ENCODE data around the gene SLC6A6.
"Not testable (repeated sequence)": the region's sequence is repeated elsewhere in the genome, so short reads cannot be mapped to it uniquely, and the experiment has no call there.

SLC6A6 gene

DNA sequence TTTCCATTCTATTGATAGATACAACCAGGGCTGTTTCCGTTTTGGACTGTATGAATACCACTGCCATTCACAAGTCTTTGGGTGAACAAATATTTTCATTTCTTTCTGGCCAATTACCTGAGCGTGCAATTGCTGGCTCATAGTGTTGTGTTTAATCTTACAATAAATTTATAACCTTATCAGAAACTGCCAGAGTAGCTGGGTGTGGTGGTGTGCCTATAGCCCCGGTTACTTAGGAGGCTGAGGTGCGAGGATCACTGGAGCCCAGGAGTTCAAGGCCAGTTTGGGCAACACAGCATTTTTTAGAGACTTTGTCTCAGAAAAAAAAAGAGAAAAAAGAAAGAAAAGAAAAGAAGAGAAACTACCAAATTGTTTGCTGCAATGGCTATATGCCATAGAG lies 5.4 kb upstream of the SLC6A6 start:
- DNase-seq (no peak), ATAC-seq (replicated peaks) (no peak)
- peak overlapping the region; percentile 3 to 78 for H3K27ac Mint-ChIP-seq
- peak overlapping the region in 1 of 2 donors; percentile 2 for H3K4me3 Mint-ChIP-seq
- H3K27me3 Mint-ChIP-seq: no peaks in the 10 kb centered on the region
- peaks cover 16 to 17% of the 10 kb centered on the region in 2 donors for H3K4me1 Mint-ChIP-seq (ENCODE audit: low read depth in 2 of 2)
- H3K9me3 Mint-ChIP-seq: no peaks in the 10 kb centered on the region
- peaks cover 6% of the 10 kb centered on the region for H3K36me3 Mint-ChIP-seq (ENCODE audit: insufficient read depth)

- Mint-ChIP-seq H3K27me3 (no peaks in the 10 kb centered on the region), H3K9me3 (no peaks in the 10 kb centered on the region), H3K27ac (peak overlapping the region; percentile 3 to 78), H3K4me1 (ENCODE audit: low read depth in 2 of 2) (peaks cover 16 to 17% of the 10 kb centered on the region in 2 donors), H3K36me3 (ENCODE audit: insufficient read depth) (peaks cover 11% of the 10 kb centered on the region), H3K4me3 (peak overlapping the region; percentile 2 to 36)
- DNase-seq (no peak), ATAC-seq (replicated peaks) (no peak)
Observed at GRCh38 chr3:14397531-14397930, 4.9 kb upstream of the SLC6A6 start.

GRCh38 chr3:14397940-14398796 lies 4.2 kb upstream of the SLC6A6 start:
- ATAC-seq (replicated peaks): no peak
- H3K27me3 Mint-ChIP-seq: no peaks in the 10 kb centered on the region
- H3K36me3 Mint-ChIP-seq (ENCODE audit: insufficient read depth): peaks cover 18% of the 10 kb centered on the region
- H3K4me1 Mint-ChIP-seq (ENCODE audit: low read depth in 2 of 2): peaks cover 19 to 21% of the 10 kb centered on the region in 2 donors
- H3K9me3 Mint-ChIP-seq: no peaks in the 10 kb centered on the region
- peak overlapping the region; percentile 8 to 78 for H3K27ac Mint-ChIP-seq
- H3K4me3 Mint-ChIP-seq: peak overlapping the region in 1 of 2 donors; percentile 36
- DNase-seq: no peak

DNA sequence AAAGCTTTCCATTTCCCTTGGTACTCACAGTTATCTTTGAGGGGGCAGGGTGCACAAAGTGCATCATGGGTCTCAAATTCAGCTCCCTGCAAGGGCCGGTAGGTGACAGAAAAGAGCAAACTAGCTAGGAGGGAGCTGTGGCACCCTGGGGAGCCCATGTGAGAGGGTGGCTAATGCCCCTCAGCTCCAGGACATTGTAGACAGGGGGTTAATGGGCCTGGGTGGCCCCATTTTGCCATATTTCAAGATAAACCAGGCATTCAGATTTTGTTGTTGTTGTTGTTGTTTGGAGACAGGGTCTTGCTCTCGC lies 3.7 kb upstream of the SLC6A6 start:
- peaks cover 22% of the 10 kb centered on the region for H3K36me3 Mint-ChIP-seq (ENCODE audit: insufficient read depth)
- H3K27me3 Mint-ChIP-seq: no peaks in the 10 kb centered on the region
- H3K27ac Mint-ChIP-seq: peak overlapping the region; percentile 8 to 73
- H3K9me3 Mint-ChIP-seq: no peaks in the 10 kb centered on the region
- no peak overlapping the region for H3K4me3 Mint-ChIP-seq
- ATAC-seq (replicated peaks): no peak
- no peak for DNase-seq
- H3K4me1 Mint-ChIP-seq (ENCODE audit: low read depth in 2 of 2): peaks cover 21 to 23% of the 10 kb centered on the region in 2 donors

DNA sequence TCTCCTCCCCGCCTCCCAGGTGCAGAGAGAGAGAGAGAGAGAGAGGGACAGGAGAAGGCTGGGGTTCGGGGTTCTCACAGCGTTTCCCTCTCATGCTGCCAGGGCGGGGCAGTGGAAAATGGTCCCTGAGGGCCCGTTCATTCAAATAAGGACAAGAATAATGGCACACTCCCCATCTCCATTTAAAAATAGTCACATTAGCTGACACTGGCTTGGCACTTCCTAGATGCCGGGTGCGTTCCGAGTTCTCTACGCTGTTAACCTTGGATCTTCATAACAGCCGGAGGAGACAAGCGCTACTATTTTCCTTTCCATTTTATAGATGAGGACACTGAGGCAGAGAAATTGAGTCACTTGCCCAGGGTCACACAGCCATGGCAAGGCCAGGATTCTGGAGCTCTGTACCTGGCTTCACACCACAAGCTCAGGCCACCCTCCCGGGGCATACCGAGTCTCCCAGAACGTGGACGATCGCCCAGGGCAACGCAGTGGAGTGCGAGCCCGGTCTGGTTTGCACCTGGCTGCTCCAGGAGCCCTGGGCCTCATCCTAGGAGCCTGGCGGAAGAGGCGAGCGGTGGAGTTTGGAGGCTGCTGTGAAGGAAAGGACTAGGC lies 608 bp upstream of the SLC6A6 start:
- peaks cover 31% of the 10 kb centered on the region for H3K36me3 Mint-ChIP-seq (ENCODE audit: insufficient read depth)
- peaks cover 47 to 51% of the 10 kb centered on the region in 2 donors for H3K4me1 Mint-ChIP-seq (ENCODE audit: low read depth in 2 of 2)
- ATAC-seq (replicated peaks): no peak
- no peaks in the 10 kb centered on the region for H3K27me3 Mint-ChIP-seq
- no peaks in the 10 kb centered on the region for H3K9me3 Mint-ChIP-seq
- no peak for DNase-seq
- peak overlapping the region; percentile 94 to 96 for H3K27ac Mint-ChIP-seq
- peak overlapping the region; percentile 95 to 96 for H3K4me3 Mint-ChIP-seq

- Mint-ChIP-seq H3K9me3 (no peaks in the 10 kb centered on the region), H3K4me3 (peak overlapping the region; percentile 95 to 96), H3K27me3 (no peaks in the 10 kb centered on the region), H3K36me3 (ENCODE audit: insufficient read depth) (peaks cover 46% of the 10 kb centered on the region), H3K27ac (peak overlapping the region; percentile 94 to 96), H3K4me1 (ENCODE audit: low read depth in 2 of 2) (peaks cover 42 to 47% of the 10 kb centered on the region in 2 donors)
- no peak for ATAC-seq (replicated peaks)
- no peak for DNase-seq
Observed at GRCh38 chr3:14403619-14404155, 1.3 kb downstream of the SLC6A6 start.

GRCh38 chr3:14404186-14404585 lies 1.8 kb downstream of the SLC6A6 start:
- ATAC-seq (replicated peaks) (no peak), DNase-seq (no peak)
- Mint-ChIP-seq H3K27ac (peak overlapping the region; percentile 94 to 96), H3K9me3 (no peaks in the 10 kb centered on the region), H3K27me3 (no peaks in the 10 kb centered on the region), H3K4me1 (ENCODE audit: low read depth in 2 of 2) (peaks cover 42 to 47% of the 10 kb centered on the region in 2 donors), H3K4me3 (peak overlapping the region; percentile 95 to 96), H3K36me3 (ENCODE audit: insufficient read depth) (peaks cover 47% of the 10 kb centered on the region)

GRCh38 chr3:14404631-14405359 lies 2.4 kb downstream of the SLC6A6 start:
- H3K27me3 Mint-ChIP-seq: no peaks in the 10 kb centered on the region
- no peaks in the 10 kb centered on the region for H3K9me3 Mint-ChIP-seq
- peak overlapping the region; percentile 95 to 96 for H3K4me3 Mint-ChIP-seq
- no peak for ATAC-seq (replicated peaks)
- no peak for DNase-seq
- H3K36me3 Mint-ChIP-seq (ENCODE audit: insufficient read depth): peaks cover 47% of the 10 kb centered on the region
- H3K27ac Mint-ChIP-seq: peak overlapping the region in 1 of 2 donors; percentile 96
- peaks cover 45 to 47% of the 10 kb centered on the region in 2 donors for H3K4me1 Mint-ChIP-seq (ENCODE audit: low read depth in 2 of 2)

- ATAC-seq (replicated peaks) (no peak), DNase-seq (no peak)
- no peaks in the 10 kb centered on the region for H3K27me3 Mint-ChIP-seq
- peaks cover 48 to 50% of the 10 kb centered on the region in 2 donors for H3K4me1 Mint-ChIP-seq (ENCODE audit: low read depth in 2 of 2)
- no peaks in the 10 kb centered on the region for H3K9me3 Mint-ChIP-seq
- H3K27ac Mint-ChIP-seq: peak overlapping the region; percentile 64 to 96
- peak overlapping the region; percentile 40 to 95 for H3K4me3 Mint-ChIP-seq
- H3K36me3 Mint-ChIP-seq (ENCODE audit: insufficient read depth): peaks cover 53% of the 10 kb centered on the region
Observed at GRCh38 chr3:14405360-14406238, 3.2 kb downstream of the SLC6A6 start.

DNA sequence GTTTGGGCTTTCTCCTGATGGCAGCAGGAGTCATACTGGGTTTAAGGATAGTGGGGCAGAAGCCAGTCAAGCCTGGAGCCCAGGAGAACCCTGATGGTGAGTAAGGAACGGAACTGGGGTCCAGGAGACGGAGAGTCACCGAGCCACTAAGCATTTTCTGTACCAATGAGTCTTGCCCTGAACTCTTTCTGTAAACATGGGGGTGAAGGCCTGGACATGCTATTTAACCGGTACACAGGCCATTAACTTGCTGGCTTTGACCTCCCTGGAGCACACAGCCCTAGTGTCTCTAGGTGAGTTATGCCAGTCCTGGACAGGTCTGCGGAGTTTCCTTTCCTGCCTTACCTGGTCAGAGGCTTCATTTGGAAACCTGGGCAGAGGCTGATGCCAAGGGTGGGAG lies 3.9 kb downstream of the SLC6A6 start:
- peak overlapping the region in 1 of 2 donors; percentile 64 for H3K27ac Mint-ChIP-seq
- H3K9me3 Mint-ChIP-seq: no peaks in the 10 kb centered on the region
- peak overlapping the region in 1 of 2 donors; percentile 40 for H3K4me3 Mint-ChIP-seq
- H3K4me1 Mint-ChIP-seq (ENCODE audit: low read depth in 2 of 2): peaks cover 52 to 53% of the 10 kb centered on the region in 2 donors
- ATAC-seq (replicated peaks) (no peak), DNase-seq (no peak)
- H3K36me3 Mint-ChIP-seq (ENCODE audit: insufficient read depth): peaks cover 58% of the 10 kb centered on the region
- no peaks in the 10 kb centered on the region for H3K27me3 Mint-ChIP-seq

- ATAC-seq (replicated peaks) (no peak), DNase-seq (no peak)
- H3K4me1 Mint-ChIP-seq (ENCODE audit: low read depth in 2 of 2): peaks cover 52 to 55% of the 10 kb centered on the region in 2 donors
- no peaks in the 10 kb centered on the region for H3K27me3 Mint-ChIP-seq
- no peaks in the 10 kb centered on the region for H3K9me3 Mint-ChIP-seq
- H3K36me3 Mint-ChIP-seq (ENCODE audit: insufficient read depth): peaks cover 58% of the 10 kb centered on the region
- peak overlapping the region in 1 of 2 donors; percentile 64 for H3K27ac Mint-ChIP-seq
- H3K4me3 Mint-ChIP-seq: no peak overlapping the region
Observed at GRCh38 chr3:14406766-14407165, 4.4 kb downstream of the SLC6A6 start.

DNA sequence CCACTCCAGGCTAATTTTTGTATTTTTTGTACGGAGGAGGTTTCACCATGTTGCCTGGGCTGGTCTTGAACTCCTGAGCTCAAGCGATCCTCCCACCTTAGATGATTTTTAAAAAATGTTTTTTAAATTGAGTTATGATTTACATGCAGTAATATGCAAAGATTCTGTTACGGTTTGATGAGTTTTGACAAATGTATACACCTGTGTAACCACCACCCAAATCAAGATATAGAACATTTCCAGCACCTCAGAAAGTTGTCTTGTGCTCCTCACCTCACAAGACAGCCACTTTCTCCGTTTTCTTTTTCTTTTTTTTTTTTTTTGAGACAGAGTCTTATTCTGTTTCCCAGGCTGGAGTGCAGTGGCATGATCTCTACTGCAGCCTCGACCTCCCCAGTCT lies 4.8 kb downstream of the SLC6A6 start:
- H3K4me1 Mint-ChIP-seq (ENCODE audit: low read depth in 2 of 2): peaks cover 52% of the 10 kb centered on the region in 2 donors
- H3K9me3 Mint-ChIP-seq: no peaks in the 10 kb centered on the region
- H3K4me3 Mint-ChIP-seq: no peak overlapping the region
- H3K27me3 Mint-ChIP-seq: no peaks in the 10 kb centered on the region
- ATAC-seq (replicated peaks) (no peak), DNase-seq (no peak)
- peaks cover 56% of the 10 kb centered on the region for H3K36me3 Mint-ChIP-seq (ENCODE audit: insufficient read depth)
- peak overlapping the region; percentile 33 to 64 for H3K27ac Mint-ChIP-seq

GRCh38 chr3:14409779-14410063 lies 7.3 kb downstream of the SLC6A6 start:
- peaks cover 42 to 43% of the 10 kb centered on the region in 2 donors for H3K4me1 Mint-ChIP-seq (ENCODE audit: low read depth in 2 of 2)
- peak overlapping the region; percentile 65 to 80 for H3K27ac Mint-ChIP-seq
- H3K27me3 Mint-ChIP-seq; H3K4me3 Mint-ChIP-seq; H3K9me3 Mint-ChIP-seq; DNase-seq; ATAC-seq (replicated peaks): not testable (repeated sequence)
- peaks cover 39% of the 10 kb centered on the region for H3K36me3 Mint-ChIP-seq (ENCODE audit: insufficient read depth)
